ENCODE data around the gene KCNQ1OT1.

The KCNQ1OT1 gene

GRCh38 chr11:2709429-2709828 is 9.6 kb upstream of the KCNQ1OT1 start:
- peaks cover 0 to 3% of the 10 kb centered on the region in 2 donors for H3K9me3 ChIP-seq (ENCODE audit: control insufficient read depth in 1 of 2, low read length in 2 of 2)
- H3K4me3 ChIP-seq (ENCODE audit: low read depth in 1 of 2, low read length in 2 of 2), result no peak overlapping the region
- no peak overlapping the region for H3K27ac ChIP-seq (ENCODE audit: low read depth, low read length)
- H3K4me1 ChIP-seq (ENCODE audit: control insufficient read depth in 1 of 2, insufficient read depth in 2 of 2, low read length in 2 of 2), result no peaks in the 10 kb centered on the region
- no peak overlapping the region for H3K9ac ChIP-seq (ENCODE audit: low read depth in 1 of 2, low read length in 2 of 2)
- no peaks in the 10 kb centered on the region for H3K36me3 ChIP-seq (ENCODE audit: control insufficient read depth in 1 of 2, insufficient read depth in 2 of 2, low read length in 2 of 2)
- H3K27me3 ChIP-seq (ENCODE audit: control insufficient read depth in 1 of 2, insufficient read depth in 2 of 2, low read length in 2 of 2), result no peaks in the 10 kb centered on the region

GRCh38 chr11:2708757-2709281 is 9.0 kb upstream of the KCNQ1OT1 start:
- H3K4me1 ChIP-seq (ENCODE audit: control insufficient read depth in 1 of 2, insufficient read depth in 2 of 2, low read length in 2 of 2), result no peaks in the 10 kb centered on the region
- H3K27ac ChIP-seq (ENCODE audit: low read depth, low read length), result no peak overlapping the region
- H3K9ac ChIP-seq (ENCODE audit: low read depth in 1 of 2, low read length in 2 of 2), result no peak overlapping the region
- no peaks in the 10 kb centered on the region for H3K36me3 ChIP-seq (ENCODE audit: control insufficient read depth in 1 of 2, insufficient read depth in 2 of 2, low read length in 2 of 2)
- no peaks in the 10 kb centered on the region for H3K27me3 ChIP-seq (ENCODE audit: control insufficient read depth in 1 of 2, insufficient read depth in 2 of 2, low read length in 2 of 2)
- no peak overlapping the region for H3K4me3 ChIP-seq (ENCODE audit: low read depth in 1 of 2, low read length in 2 of 2)
- peaks cover 0 to 3% of the 10 kb centered on the region in 2 donors for H3K9me3 ChIP-seq (ENCODE audit: control insufficient read depth in 1 of 2, low read length in 2 of 2)

DNA sequence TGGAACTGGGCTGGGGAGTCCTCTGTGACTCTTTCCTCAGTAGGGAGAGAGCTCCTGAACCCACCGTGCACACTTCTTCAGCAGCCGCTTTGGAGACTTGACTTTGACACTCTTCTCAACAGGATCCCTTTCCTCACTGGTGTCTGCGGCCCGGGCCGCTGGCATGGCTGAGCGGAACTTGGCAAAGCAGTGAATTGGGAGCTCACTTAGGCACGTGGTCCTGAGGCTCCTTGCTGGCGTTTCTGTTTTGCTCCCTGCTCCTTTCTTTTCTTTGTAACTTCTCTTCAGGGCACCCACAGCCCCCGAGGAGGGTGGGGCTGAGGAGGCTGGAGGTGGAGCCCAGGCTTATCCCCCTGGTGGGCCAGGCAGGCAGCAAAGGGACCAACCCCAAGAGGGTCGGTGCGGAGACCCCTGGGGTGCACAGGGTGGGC is 8.4 kb upstream of the KCNQ1OT1 start:
- Histone ChIP-seq H3K36me3 (ENCODE audit: control insufficient read depth in 1 of 2, insufficient read depth in 2 of 2, low read length in 2 of 2) (no peaks in the 10 kb centered on the region), H3K9me3 (ENCODE audit: control insufficient read depth in 1 of 2, low read length in 2 of 2) (peaks cover 0 to 3% of the 10 kb centered on the region in 2 donors), H3K27ac (ENCODE audit: low read depth, low read length) (no peak overlapping the region), H3K4me1 (ENCODE audit: control insufficient read depth in 1 of 2, insufficient read depth in 2 of 2, low read length in 2 of 2) (no peaks in the 10 kb centered on the region), H3K27me3 (ENCODE audit: control insufficient read depth in 1 of 2, insufficient read depth in 2 of 2, low read length in 2 of 2) (no peaks in the 10 kb centered on the region), H3K4me3 (ENCODE audit: low read depth in 1 of 2, low read length in 2 of 2) (no peak overlapping the region), H3K9ac (ENCODE audit: low read depth in 1 of 2, low read length in 2 of 2) (no peak overlapping the region)

DNA sequence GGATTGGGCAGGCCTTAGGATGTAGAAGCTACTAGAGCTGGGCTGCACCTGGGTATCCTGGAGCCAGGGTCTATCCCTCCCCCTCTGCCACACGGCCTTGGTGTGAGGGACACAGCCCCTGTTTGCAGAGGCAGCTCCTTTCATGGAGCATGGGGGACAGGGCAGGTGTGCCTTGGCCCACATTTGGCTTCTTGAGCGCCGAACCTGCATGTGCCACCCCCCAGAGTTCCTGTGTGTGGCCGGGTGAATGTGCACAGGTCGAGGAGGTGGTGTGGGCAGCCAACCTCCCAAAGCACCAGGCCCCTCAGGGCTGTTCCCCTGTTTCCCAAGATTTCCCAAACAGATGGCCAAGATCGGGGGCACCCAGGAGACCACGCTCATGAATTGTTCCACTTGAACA is 7.9 kb upstream of the KCNQ1OT1 start:
- Histone ChIP-seq H3K4me1 (ENCODE audit: control insufficient read depth in 1 of 2, insufficient read depth in 2 of 2, low read length in 2 of 2) (no peaks in the 10 kb centered on the region), H3K27me3 (ENCODE audit: control insufficient read depth in 1 of 2, insufficient read depth in 2 of 2, low read length in 2 of 2) (no peaks in the 10 kb centered on the region), H3K9ac (ENCODE audit: low read depth in 1 of 2, low read length in 2 of 2) (no peak overlapping the region), H3K27ac (ENCODE audit: low read depth, low read length) (no peak overlapping the region), H3K36me3 (ENCODE audit: control insufficient read depth in 1 of 2, insufficient read depth in 2 of 2, low read length in 2 of 2) (no peaks in the 10 kb centered on the region), H3K9me3 (ENCODE audit: control insufficient read depth in 1 of 2, low read length in 2 of 2) (peaks cover 0 to 3% of the 10 kb centered on the region in 2 donors), H3K4me3 (ENCODE audit: low read depth in 1 of 2, low read length in 2 of 2) (no peak overlapping the region)

GRCh38 chr11:2706321-2706720 is 6.5 kb upstream of the KCNQ1OT1 start:
- Histone ChIP-seq H3K4me1 (ENCODE audit: control insufficient read depth in 1 of 2, insufficient read depth in 2 of 2, low read length in 2 of 2) (no peaks in the 10 kb centered on the region), H3K27ac (ENCODE audit: low read depth, low read length) (no peak overlapping the region), H3K36me3 (ENCODE audit: control insufficient read depth in 1 of 2, insufficient read depth in 2 of 2, low read length in 2 of 2) (no peaks in the 10 kb centered on the region), H3K9me3 (ENCODE audit: control insufficient read depth in 1 of 2, low read length in 2 of 2) (peaks cover 0 to 3% of the 10 kb centered on the region in 2 donors), H3K27me3 (ENCODE audit: control insufficient read depth in 1 of 2, insufficient read depth in 2 of 2, low read length in 2 of 2) (no peaks in the 10 kb centered on the region), H3K4me3 (ENCODE audit: low read depth in 1 of 2, low read length in 2 of 2) (no peak overlapping the region), H3K9ac (ENCODE audit: low read depth in 1 of 2, low read length in 2 of 2) (no peak overlapping the region)

DNA sequence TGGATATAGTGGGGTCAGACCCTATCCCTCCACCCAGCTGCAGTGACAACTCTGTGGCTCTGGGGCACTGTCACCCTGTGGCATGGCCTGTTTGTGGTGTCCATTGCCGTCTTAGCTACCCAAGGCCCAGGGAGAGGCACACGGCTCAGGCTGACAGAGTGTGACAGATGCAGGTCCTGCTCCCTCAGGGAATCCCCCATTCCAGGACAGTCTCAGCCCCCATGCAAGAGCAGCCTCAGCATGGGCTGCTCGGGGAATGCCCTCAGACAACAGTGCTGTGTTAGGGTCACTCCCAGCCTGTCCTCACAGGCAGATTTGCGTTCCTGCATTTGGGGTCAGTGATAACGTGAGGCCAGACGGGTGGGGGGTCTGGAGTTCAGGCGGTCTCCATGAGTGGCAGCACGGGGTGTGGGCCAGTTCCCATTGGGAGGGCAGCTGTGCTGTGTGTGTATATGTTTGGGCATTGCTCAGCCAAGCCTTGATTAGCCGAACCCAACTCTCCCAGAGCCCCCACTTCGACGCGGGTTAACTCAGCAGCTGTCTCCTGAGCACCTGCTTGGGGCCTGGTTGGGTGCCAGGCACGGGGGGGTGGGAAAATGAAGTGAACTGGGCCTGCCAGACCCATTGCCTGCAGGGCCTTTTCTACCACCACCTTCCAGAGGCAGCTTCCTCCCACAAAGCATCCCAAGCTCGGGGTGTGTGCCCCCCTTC is 5.3 kb upstream of the KCNQ1OT1 start:
- H3K4me1 ChIP-seq (ENCODE audit: control insufficient read depth in 1 of 2, insufficient read depth in 2 of 2, low read length in 2 of 2), result no peaks in the 10 kb centered on the region

DNA sequence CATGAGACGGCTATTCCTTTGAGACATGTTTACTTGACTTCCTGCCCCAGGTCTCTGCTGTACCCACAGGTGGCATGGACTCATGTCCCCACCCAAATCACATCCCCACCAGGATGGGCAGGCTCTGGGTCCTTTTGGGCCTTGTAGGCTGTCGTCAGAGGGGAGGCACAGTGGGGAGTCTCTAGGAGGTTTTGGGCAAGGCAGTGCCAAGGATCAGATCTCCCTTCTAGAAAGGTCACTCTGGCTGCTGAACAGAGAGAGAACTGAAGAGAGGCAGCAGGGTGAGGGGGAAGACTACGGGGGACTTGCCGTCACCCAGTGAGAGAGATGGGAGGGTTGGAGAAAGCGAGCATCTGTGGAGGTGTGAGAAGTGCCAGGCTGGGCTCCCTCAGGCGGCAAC is 4.6 kb upstream of the KCNQ1OT1 start:
- H3K36me3 ChIP-seq (ENCODE audit: control insufficient read depth in 1 of 2, insufficient read depth in 2 of 2, low read length in 2 of 2), result no peaks in the 10 kb centered on the region
- no peaks in the 10 kb centered on the region for H3K27me3 ChIP-seq (ENCODE audit: control insufficient read depth in 1 of 2, insufficient read depth in 2 of 2, low read length in 2 of 2)
- H3K9me3 ChIP-seq (ENCODE audit: control insufficient read depth in 1 of 2, low read length in 2 of 2), result peaks cover 0 to 3% of the 10 kb centered on the region in 2 donors
- H3K27ac ChIP-seq (ENCODE audit: low read depth, low read length), result no peak overlapping the region
- H3K4me3 ChIP-seq (ENCODE audit: low read depth in 1 of 2, low read length in 2 of 2), result no peak overlapping the region
- no peak overlapping the region for H3K9ac ChIP-seq (ENCODE audit: low read depth in 1 of 2, low read length in 2 of 2)
- H3K4me1 ChIP-seq (ENCODE audit: control insufficient read depth in 1 of 2, insufficient read depth in 2 of 2, low read length in 2 of 2), result no peaks in the 10 kb centered on the region

More for the DNA sequence above, 5.3 kb upstream of the KCNQ1OT1 start:
- Histone ChIP-seq H3K9ac (ENCODE audit: low read depth in 1 of 2, low read length in 2 of 2) (no peak overlapping the region), H3K36me3 (ENCODE audit: control insufficient read depth in 1 of 2, insufficient read depth in 2 of 2, low read length in 2 of 2) (no peaks in the 10 kb centered on the region), H3K27ac (ENCODE audit: low read depth, low read length) (no peak overlapping the region), H3K4me3 (ENCODE audit: low read depth in 1 of 2, low read length in 2 of 2) (no peak overlapping the region), H3K9me3 (ENCODE audit: control insufficient read depth in 1 of 2, low read length in 2 of 2) (peaks cover 0 to 3% of the 10 kb centered on the region in 2 donors), H3K27me3 (ENCODE audit: control insufficient read depth in 1 of 2, insufficient read depth in 2 of 2, low read length in 2 of 2) (no peaks in the 10 kb centered on the region)

- Histone ChIP-seq H3K9ac (ENCODE audit: low read depth in 1 of 2, low read length in 2 of 2) (no peak overlapping the region), H3K4me3 (ENCODE audit: low read depth in 1 of 2, low read length in 2 of 2) (no peak overlapping the region), H3K9me3 (ENCODE audit: control insufficient read depth in 1 of 2, low read length in 2 of 2) (peaks cover 0 to 3% of the 10 kb centered on the region in 2 donors), H3K4me1 (ENCODE audit: control insufficient read depth in 1 of 2, insufficient read depth in 2 of 2, low read length in 2 of 2) (peaks cover 0 to 2% of the 10 kb centered on the region in 2 donors), H3K27me3 (ENCODE audit: control insufficient read depth in 1 of 2, insufficient read depth in 2 of 2, low read length in 2 of 2) (no peaks in the 10 kb centered on the region), H3K27ac (ENCODE audit: low read depth, low read length) (no peak overlapping the region), H3K36me3 (ENCODE audit: control insufficient read depth in 1 of 2, insufficient read depth in 2 of 2, low read length in 2 of 2) (no peaks in the 10 kb centered on the region)
These were observed 3.8 kb upstream of the KCNQ1OT1 start for GRCh38 chr11:2703363-2704141.

- Histone ChIP-seq H3K9ac (ENCODE audit: low read depth in 1 of 2, low read length in 2 of 2) (no peak overlapping the region), H3K4me3 (ENCODE audit: low read depth in 1 of 2, low read length in 2 of 2) (no peak overlapping the region), H3K27ac (ENCODE audit: low read depth, low read length) (no peak overlapping the region), H3K27me3 (ENCODE audit: control insufficient read depth in 1 of 2, insufficient read depth in 2 of 2, low read length in 2 of 2) (no peaks in the 10 kb centered on the region), H3K4me1 (ENCODE audit: control insufficient read depth in 1 of 2, insufficient read depth in 2 of 2, low read length in 2 of 2) (peaks cover 0 to 7% of the 10 kb centered on the region in 2 donors), H3K36me3 (ENCODE audit: control insufficient read depth in 1 of 2, insufficient read depth in 2 of 2, low read length in 2 of 2) (no peaks in the 10 kb centered on the region), H3K9me3 (ENCODE audit: control insufficient read depth in 1 of 2, low read length in 2 of 2) (peaks cover 0 to 3% of the 10 kb centered on the region in 2 donors)
These were observed 3.1 kb upstream of the KCNQ1OT1 start for GRCh38 chr11:2702771-2703362.

DNA sequence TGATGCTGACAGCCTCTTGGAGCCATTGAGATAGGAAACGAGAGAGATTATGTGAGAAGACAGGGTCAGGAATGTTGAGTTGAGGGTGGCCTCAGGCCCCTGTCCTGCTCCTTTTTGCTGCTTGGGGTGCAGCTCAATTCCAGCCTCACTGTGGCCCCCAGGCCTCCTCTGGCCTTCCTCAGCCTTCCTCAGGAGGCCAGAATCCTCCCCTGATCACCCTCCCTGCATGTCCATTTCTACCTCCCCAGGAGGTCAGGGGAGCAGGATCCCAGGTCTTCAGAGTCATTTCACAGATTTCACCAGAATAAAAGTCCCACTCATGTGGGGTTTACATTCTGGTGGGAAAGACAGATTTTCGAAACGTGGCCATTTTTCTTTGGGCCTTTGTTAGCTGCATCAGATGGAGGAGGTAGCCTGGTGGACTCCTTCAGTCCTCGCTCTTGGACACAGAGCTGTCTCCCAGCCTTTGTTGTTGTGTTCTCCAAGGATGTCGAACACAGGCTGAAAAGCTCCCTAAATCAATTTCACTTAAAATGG is 2.2 kb upstream of the KCNQ1OT1 start:
- peaks cover 0 to 3% of the 10 kb centered on the region in 2 donors for H3K9me3 ChIP-seq (ENCODE audit: control insufficient read depth in 1 of 2, low read length in 2 of 2)
- H3K9ac ChIP-seq (ENCODE audit: low read depth in 1 of 2, low read length in 2 of 2), result no peak overlapping the region
- H3K27ac ChIP-seq (ENCODE audit: low read depth, low read length), result no peak overlapping the region
- H3K27me3 ChIP-seq (ENCODE audit: control insufficient read depth in 1 of 2, insufficient read depth in 2 of 2, low read length in 2 of 2), result no peaks in the 10 kb centered on the region
- H3K36me3 ChIP-seq (ENCODE audit: control insufficient read depth in 1 of 2, insufficient read depth in 2 of 2, low read length in 2 of 2), result no peaks in the 10 kb centered on the region
- H3K4me1 ChIP-seq (ENCODE audit: control insufficient read depth in 1 of 2, insufficient read depth in 2 of 2, low read length in 2 of 2), result peaks cover 0 to 7% of the 10 kb centered on the region in 2 donors
- H3K4me3 ChIP-seq (ENCODE audit: low read depth in 1 of 2, low read length in 2 of 2), result no peak overlapping the region

All from duodenal mucosa (tissue), 2 donors.